NCI-H1092 (cell line): Measurements from ENCODE around the gene EPM2AIP1.
"Not testable (repeated sequence)": the region's sequence is repeated elsewhere in the genome, so short reads cannot be mapped to it uniquely, and the experiment has no call there.

Experiments used
- DNase-seq: peaks from one replicate; lab custom pipeline; 2025; lab: John Stamatoyannopoulos, UW

The EPM2AIP1 gene

DNA sequence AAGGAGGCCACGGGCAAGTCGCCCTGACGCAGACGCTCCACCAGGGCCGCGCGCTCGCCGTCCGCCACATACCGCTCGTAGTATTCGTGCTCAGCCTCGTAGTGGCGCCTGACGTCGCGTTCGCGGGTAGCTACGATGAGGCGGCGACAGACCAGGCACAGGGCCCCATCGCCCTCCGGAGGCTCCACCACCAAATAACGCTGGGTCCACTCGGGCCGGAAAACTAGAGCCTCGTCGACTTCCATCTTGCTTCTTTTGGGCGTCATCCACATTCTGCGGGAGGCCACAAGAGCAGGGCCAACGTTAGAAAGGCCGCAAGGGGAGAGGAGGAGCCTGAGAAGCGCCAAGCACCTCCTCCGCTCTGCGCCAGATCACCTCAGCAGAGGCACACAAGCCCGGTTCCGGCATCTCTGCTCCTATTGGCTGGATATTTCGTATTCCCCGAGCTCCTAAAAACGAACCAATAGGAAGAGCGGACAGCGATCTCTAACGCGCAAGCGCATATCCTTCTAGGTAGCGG lies at the start of gene EPM2AIP1:
Gene EPM2AIP1 (minus strand): TSS at position 326 of the 520 bp plus-strand sequence. CDS start 54 bp downstream, at position 272.
- DNase-seq, result no peak

GRCh38 chr3:37042712-37043111 lies 49.8 kb upstream of the EPM2AIP1 start:
- not testable (repeated sequence) for DNase-seq

GRCh38 chr3:37041546-37042195 lies 48.7 kb upstream of the EPM2AIP1 start:
- DNase-seq, result no peak

GRCh38 chr3:37040231-37040630 lies 47.3 kb upstream of the EPM2AIP1 start:
- DNase-seq, result no peak

DNA sequence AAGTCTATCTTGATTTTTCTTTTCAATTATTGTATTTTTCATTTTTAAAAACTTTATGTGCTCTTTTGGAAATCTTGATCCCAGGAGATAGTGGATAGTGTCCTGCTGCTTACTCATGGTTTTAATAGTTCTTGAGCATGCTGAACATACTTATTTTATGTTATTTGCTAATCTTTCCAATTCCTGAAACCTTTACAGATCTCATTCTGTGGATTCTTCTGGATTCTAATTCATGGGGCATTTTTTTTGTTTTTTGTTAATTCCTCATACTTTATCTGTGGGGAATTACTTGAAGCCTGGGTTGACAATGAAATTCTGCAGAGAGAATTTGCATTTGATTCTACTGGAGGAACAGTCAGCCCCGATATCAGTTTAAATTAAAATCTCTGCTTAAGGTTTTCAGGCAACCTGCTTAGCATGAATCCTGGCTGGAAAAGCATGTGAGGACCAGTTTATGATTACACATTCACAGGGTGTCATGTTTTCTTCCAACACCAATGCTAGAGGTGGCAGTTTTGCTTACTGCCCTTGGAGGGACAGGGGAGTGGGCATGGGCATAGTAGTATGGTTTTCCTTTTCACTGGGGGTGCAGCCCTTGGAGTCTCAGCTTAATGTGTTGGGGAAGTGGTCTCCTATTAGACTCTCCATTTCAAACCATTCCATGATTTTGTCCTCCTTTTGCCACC lies 46.4 kb upstream of the EPM2AIP1 start:
- DNase-seq, result no peak

GRCh38 chr3:37037352-37037751 lies 44.4 kb upstream of the EPM2AIP1 start:
- no peak for DNase-seq

- DNase-seq, result no peak
Observed at GRCh38 chr3:37032961-37033360, 40.0 kb upstream of the EPM2AIP1 start.

DNA sequence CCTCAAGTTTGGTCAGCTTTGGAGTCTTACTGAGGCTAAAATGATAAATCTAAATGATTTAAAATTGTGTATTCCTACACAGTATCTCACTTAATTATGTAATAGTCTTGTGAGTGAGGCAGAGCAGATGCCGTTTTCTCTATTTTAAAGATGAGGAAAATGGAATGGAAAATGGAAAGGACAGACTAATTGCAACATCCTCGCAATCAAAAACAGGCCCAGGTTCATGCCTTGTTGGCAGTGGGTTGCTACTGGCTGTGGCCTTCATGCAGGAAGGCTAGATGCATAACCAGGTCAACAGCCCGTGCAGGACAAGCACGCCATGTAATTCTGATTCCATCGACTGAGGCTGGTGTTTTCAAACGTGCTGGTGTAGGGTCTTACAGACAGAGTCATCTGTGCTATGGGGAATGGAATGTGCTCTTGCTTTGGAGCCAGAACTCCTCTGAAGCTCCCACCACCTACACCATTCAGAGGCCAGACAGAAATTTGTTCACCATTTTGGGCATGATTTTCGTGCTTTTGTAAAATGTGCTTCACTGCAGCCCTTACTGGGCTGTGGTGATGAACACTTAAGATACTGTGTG lies 38.3 kb upstream of the EPM2AIP1 start:
- DNase-seq, result no peak

DNA sequence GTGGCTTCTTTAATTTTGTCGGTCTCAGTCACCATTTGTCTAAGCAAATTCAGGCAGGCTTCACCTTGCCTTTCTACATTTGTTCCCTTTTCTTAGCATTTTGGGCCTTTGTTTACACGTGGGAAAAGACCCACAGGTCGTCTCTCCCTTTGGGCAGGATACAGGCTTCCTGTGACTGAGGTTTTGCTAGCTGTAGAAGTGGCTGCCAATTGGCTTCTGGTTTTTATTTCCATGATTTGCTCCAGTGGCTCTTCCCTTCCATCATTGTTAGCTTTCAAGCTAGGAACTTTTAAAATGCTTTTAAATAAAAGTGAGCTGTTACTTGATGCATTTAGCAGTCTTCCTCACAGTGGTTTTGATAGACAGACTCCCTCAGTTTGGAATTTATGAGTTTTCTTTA lies 37.7 kb upstream of the EPM2AIP1 start:
- DNase-seq, result no peak

DNA sequence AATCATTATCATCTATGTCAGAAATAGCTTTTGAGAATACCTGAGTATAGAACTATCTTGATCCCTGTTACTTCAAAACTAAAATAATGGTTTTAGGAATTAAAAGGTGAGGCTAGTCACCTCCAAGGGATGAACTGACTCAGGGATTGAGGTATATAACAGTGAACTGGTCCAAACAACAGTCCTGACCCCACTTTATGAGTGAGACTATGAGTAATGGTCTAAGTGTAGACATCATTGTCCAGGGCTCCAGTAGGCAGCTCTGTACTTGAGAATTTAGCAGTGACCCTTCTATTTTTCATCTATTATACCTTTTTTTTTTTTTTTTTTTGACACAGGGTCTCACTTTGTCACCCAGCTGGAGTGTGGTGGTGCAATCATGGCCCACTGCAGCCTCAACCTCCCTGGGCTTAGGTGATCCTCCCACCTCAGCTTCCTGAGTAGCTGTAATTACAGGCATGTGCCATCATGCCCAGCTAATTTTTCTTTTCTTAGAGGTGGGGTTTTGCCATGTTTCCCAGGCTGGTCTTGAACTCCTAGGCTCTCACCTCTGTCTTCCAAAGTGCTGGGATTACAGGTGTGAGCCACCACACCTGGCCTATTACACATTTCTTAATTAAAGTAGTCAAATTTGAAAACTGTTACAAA lies 36.7 kb upstream of the EPM2AIP1 start:
- no peak for DNase-seq

DNA sequence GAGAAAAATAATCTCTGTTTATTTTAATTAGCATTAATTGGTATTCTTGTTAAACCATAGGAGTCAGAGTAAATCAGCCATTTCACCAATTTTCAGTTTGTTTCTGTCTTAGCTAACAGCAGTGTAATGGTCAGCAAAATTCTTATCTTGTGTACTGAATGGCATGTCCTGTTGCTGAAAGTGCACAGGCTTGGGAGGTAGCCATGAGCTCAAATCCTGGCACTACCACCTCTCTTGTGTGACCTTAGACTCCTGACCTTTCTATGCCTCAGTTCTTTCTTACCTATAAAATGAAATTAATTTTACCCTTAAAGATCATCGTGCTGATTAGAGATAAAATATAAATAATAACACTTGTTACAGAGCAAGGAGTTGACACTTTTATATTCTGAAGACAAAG lies 36.2 kb upstream of the EPM2AIP1 start:
- DNase-seq, result no peak

DNA sequence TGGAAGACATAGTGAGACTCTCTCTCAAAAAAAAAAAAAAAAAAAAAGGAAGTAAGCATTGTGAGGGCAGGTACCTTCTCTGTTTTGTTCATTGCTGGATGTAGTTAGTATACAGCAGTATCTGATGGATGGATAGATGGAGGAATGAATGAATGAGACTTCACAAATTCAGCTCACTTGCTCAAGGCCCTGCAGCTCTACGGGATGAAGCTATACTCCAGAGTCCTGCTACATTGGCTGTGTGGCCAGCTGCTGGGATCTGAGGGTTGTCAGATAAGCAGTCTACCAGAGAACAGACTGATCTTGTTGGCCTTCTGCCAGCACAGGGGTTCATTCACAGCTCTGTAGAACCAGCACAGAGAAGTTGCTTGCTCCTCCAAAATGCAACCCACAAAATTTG lies 35.4 kb upstream of the EPM2AIP1 start:
- DNase-seq, result no peak

GRCh38 chr3:37026851-37027250 lies 33.9 kb upstream of the EPM2AIP1 start:
- DNase-seq, result no peak

DNA sequence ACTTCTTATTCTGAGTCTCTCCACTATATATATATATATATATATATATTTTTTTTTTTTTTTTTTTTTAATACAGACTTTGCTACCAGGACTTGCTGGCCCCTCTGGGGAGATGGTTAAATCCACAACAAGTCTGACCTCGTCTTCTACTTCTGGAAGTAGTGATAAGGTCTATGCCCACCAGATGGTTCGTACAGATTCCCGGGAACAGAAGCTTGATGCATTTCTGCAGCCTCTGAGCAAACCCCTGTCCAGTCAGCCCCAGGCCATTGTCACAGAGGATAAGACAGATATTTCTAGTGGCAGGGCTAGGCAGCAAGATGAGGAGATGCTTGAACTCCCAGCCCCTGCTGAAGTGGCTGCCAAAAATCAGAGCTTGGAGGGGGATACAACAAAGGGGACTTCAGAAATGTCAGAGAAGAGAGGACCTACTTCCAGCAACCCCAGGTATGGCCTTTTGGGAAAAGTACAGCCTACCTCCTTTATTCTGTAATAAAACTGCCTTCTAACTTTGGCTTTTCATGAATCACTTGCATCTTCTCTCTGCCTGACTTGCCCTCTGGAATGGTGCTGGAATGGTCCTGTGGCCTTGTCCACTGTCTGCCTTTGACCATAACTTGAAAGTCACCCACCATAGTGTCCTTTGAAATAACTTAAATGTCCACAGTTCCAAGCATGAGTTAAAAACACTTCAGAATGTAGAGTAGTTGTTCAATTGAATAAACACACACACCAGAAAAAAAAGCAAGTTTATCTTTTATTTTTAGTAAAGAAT lies 32.8 kb upstream of the EPM2AIP1 start:
- DNase-seq, result no peak

DNA sequence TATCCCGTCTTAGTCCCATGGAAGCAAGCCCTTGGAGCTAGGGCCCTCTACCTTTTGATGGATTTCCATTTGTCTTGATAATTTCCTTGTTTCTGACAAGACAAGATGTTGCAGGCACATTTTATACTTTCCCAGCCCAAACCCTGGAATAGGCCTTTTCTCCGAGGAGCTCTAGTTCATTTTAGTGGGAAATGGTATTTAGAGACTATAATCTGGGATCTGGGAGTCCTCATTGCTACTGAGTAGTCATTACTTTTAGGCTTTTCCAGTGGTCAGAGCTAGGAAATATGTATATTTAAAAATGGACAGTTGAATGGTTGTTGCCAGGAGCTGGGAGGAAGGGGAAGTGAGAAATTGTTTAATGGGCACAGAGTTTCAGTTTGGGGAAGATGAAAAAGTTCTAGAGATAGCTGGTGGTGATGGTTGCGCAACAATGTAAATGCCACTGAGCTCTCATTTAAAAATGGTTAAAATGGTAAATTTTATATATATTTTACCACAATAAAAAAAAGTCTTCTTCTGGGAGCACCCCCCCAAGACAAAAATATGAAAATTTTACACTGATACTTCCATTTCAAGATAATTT lies 32.0 kb upstream of the EPM2AIP1 start:
- no peak for DNase-seq

DNA sequence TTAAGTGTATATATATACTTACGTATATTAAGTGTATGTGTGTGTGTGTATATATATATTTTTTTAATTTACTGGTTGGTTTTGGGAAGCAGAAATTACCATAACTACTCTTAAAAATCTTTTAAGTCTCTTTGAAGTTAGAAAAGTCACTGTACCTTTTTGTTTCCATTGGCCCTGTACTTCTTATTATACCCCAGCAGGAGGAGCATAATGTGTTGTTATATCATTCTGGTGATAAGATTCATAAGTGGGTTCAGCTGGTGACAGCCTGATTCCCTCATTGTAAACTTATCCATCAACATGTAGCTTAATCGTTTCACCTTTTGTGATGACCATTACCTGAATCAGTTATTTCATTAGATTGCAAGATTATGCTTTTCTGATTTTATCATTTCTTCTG lies 31.2 kb upstream of the EPM2AIP1 start:
- no peak for DNase-seq

- DNase-seq, result no peak
Observed at GRCh38 chr3:37017683-37018082, 24.8 kb upstream of the EPM2AIP1 start.

DNA sequence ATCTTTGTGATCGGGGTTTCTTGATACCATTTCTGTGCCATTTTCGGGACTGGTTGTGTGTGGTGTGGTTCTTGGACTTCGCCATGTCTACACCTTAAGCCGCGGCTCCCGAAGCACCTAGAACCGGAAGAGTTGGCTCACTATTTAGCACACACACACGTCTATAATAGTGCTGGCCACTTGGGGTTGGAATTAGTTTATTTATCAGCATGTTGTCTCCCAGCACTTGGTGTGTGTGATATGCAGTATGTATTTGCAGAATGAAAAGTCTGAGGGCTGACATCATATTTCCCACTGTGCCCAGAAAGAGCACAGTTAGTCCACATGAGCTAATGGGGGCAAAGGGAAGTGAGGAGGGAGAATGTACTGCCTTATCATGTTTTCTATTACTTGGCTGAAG lies 24.0 kb upstream of the EPM2AIP1 start:
- DNase-seq, result no peak

GRCh38 chr3:37015642-37016041 lies 22.7 kb upstream of the EPM2AIP1 start:
- DNase-seq, result no peak

- no peak for DNase-seq
Observed at GRCh38 chr3:37014620-37015019, 21.7 kb upstream of the EPM2AIP1 start.
